Stimulated activated naive CD8-positive, alpha-beta T cell treated with anti-CD3 and anti-CD28 coated beads, Interleukin-15, amount 100 ng/mL, for 72 hours (primary cell): ENCODE data around the gene KDM4E.

Experiments
- ATAC-seq: fragments of 150-1000 bp; cut with Tn5 transposase; 2 replicates; pipeline ENCODE4 v1.10.0; 2021; ENCODE audit warnings: mild to moderate bottlenecking, moderate library complexity
- DNase-seq, 2 donors: peaks; one replicate each; pipeline ENCODE4 v3.0.0; 2021 to 2022
- H3K27ac Mint-ChIP-seq, 2 donors: one replicate each; pipeline ENCODE4 v1.8.0; 2022; ENCODE audit warnings: mild to moderate bottlenecking in 2 of 2, mixed read lengths in 2 of 2, moderate library complexity in 2 of 2
- H3K27me3 Mint-ChIP-seq: one replicate; pipeline ENCODE4 v1.8.0; 2022; ENCODE audit warnings: mixed read lengths
- H3K4me1 Mint-ChIP-seq: one replicate; pipeline ENCODE4 v1.8.0; 2022; ENCODE audit warnings: mild to moderate bottlenecking, mixed read lengths
- H3K4me3 Mint-ChIP-seq, 2 donors: one replicate each; pipeline ENCODE4 v1.8.0; 2022; ENCODE audit warnings: mild to moderate bottlenecking in 2 of 2, mixed read lengths in 2 of 2, moderate library complexity in 1 of 2
- H3K9me3 Mint-ChIP-seq, 2 donors: one replicate each; pipeline ENCODE4 v1.8.0; 2022; ENCODE audit warnings: mixed read lengths in 2 of 2

The KDM4E gene

GRCh38 chr11:95068549-95068948, 43.5 kb downstream of the KDM4E start:
- H3K4me1 Mint-ChIP-seq = peaks cover 31% of the 10 kb centered on the region
- H3K9me3 Mint-ChIP-seq = no peaks in the 10 kb centered on the region
- ATAC-seq = peak; percentile 86
- H3K4me3 Mint-ChIP-seq = peak overlapping the region; percentile 95 to 99
- DNase-seq = peak; percentile 63 to 81
- peak overlapping the region; percentile 98 to 99 for H3K27ac Mint-ChIP-seq
- no peaks in the 10 kb centered on the region for H3K27me3 Mint-ChIP-seq

- Mint-ChIP-seq H3K4me3 (peak overlapping the region; percentile 1 to 32), H3K4me1 (peaks cover 31% of the 10 kb centered on the region), H3K27me3 (no peaks in the 10 kb centered on the region), H3K9me3 (no peaks in the 10 kb centered on the region), H3K27ac (no peak overlapping the region)
- DNase-seq (no peak), ATAC-seq (no peak)
These were observed 45.4 kb downstream of the KDM4E start for GRCh38 chr11:95070471-95070870.

GRCh38 chr11:95072948-95073347, 47.9 kb downstream of the KDM4E start:
- Mint-ChIP-seq H3K9me3 (no peaks in the 10 kb centered on the region), H3K27me3 (no peaks in the 10 kb centered on the region), H3K4me1 (peaks cover 32% of the 10 kb centered on the region), H3K4me3 (no peak overlapping the region), H3K27ac (no peak overlapping the region)
- no peak for DNase-seq
- no peak for ATAC-seq

GRCh38 chr11:95074792-95075563, 49.9 kb downstream of the KDM4E start:
- Mint-ChIP-seq H3K9me3 (no peaks in the 10 kb centered on the region), H3K27ac (no peak overlapping the region), H3K27me3 (no peaks in the 10 kb centered on the region), H3K4me1 (peaks cover 26% of the 10 kb centered on the region), H3K4me3 (no peak overlapping the region)
- ATAC-seq (no peak), DNase-seq (no peak)

- H3K9me3 Mint-ChIP-seq = no peaks in the 10 kb centered on the region
- DNase-seq (no peak), ATAC-seq (no peak)
These were observed 51.4 kb downstream of the KDM4E start for GRCh38 chr11:95076416-95076815.

GRCh38 chr11:95076981-95077380, 51.9 kb downstream of the KDM4E start:
- Mint-ChIP-seq H3K9me3 (no peaks in the 10 kb centered on the region), H3K4me1 (peaks cover 15% of the 10 kb centered on the region), H3K27me3 (no peaks in the 10 kb centered on the region), H3K4me3 (no peak overlapping the region), H3K27ac (no peak overlapping the region)
- DNase-seq (no peak), ATAC-seq (no peak)

More at GRCh38 chr11:95076416-95076815, 51.4 kb downstream of the KDM4E start:
- Mint-ChIP-seq H3K4me3 (no peak overlapping the region), H3K4me1 (peaks cover 15% of the 10 kb centered on the region), H3K27me3 (no peaks in the 10 kb centered on the region), H3K27ac (no peak overlapping the region)
